SU-DHL-6 (cell line): ENCODE measurements around the gene CTNNBIP1.

Experiments used
- H2AFZ ChIP-seq: fragments of 200-600 bp; sonication (generic); 2 replicates; pipeline ENCODE4 v1.6.1; 2014; ENCODE audit warnings: low read depth, mild to moderate bottlenecking, moderate library complexity, mixed read lengths, antibody characterized with exemption, low read length; ENCODE audit not compliant: severe bottlenecking
- H3F3A ChIP-seq: fragments of 200-600 bp; shearing (Covaris generic); 2 replicates; pipeline ENCODE4 v1.6.0; 2016; ENCODE audit warnings: antibody characterized with exemption, mild to moderate bottlenecking; ENCODE audit not compliant: insufficient read depth
- H3K27ac ChIP-seq: fragments of 200-600 bp; sonication (generic); 2 replicates; pipeline ENCODE4 v1.5.1; 2016; ENCODE audit warnings: low read depth, mild to moderate bottlenecking, low read length, moderate library complexity, mixed read lengths
- H3K27me3 ChIP-seq: fragments of 200-600 bp; sonication (generic), shearing (Covaris generic); 2 replicates; pipeline ENCODE4 v1.6.0; 2014; ENCODE audit warnings: mild to moderate bottlenecking, low read length
- H3K36me3 ChIP-seq: fragments of 200-600 bp; sonication (generic); 2 replicates; pipeline ENCODE4 v1.6.1; 2014; ENCODE audit warnings: mild to moderate bottlenecking, low read length, mixed read lengths
- H3K4me2 ChIP-seq: fragments of 300-600, 200-600 bp; shearing (Covaris generic), sonication (generic); 2 replicates; pipeline ENCODE4 v1.6.0; 2014; ENCODE audit warnings: low read length, low read depth, mild to moderate bottlenecking; ENCODE audit not compliant: poor library complexity, severe bottlenecking
- H3K4me3 ChIP-seq: fragments of 200-600 bp; sonication (generic); 2 replicates; pipeline ENCODE4 v1.5.1; 2014; ENCODE audit warnings: antibody characterized with exemption, low read length, mild to moderate bottlenecking, mixed read lengths; ENCODE audit not compliant: insufficient read depth, poor library complexity, severe bottlenecking
- H3K79me2 ChIP-seq: fragments of 200-600 bp; sonication (generic); 2 replicates; pipeline ENCODE4 v1.6.1; 2014; ENCODE audit warnings: mild to moderate bottlenecking, low read length, moderate library complexity; ENCODE audit not compliant: insufficient read depth
- H3K9ac ChIP-seq: fragments of 200-600 bp; sonication (generic); 2 replicates; pipeline ENCODE4 v1.7.0; 2014; ENCODE audit warnings: mild to moderate bottlenecking, low read length
- H3K9me2 ChIP-seq: fragments of 200-600 bp; sonication (generic); replicated peaks from 2 replicates; pipeline ENCODE4 v1.6.1; 2014; ENCODE audit warnings: low read length; ENCODE audit not compliant: insufficient read depth
- H3K9me3 ChIP-seq: fragments of 200-600 bp; sonication (generic); 2 replicates; pipeline ENCODE4 v1.6.1; 2014; ENCODE audit warnings: low read length, mixed read lengths; ENCODE audit not compliant: insufficient read depth
- H4K20me1 ChIP-seq: fragments of 200-600 bp; sonication (generic); 2 replicates; pipeline ENCODE4 v1.6.1; 2014; ENCODE audit warnings: low read depth, mild to moderate bottlenecking, antibody characterized with exemption, low read length, moderate library complexity, mixed read lengths
- CTCF ChIP-seq: fragments of 200-600 bp; sonication (generic); IDR thresholded peaks from one replicate; pipeline ENCODE4 v1.5.1; 2017; ENCODE audit warnings: antibody characterized with exemption, mild to moderate bottlenecking, low read length, moderate library complexity; ENCODE audit not compliant: insufficient read depth, poor library complexity, severe bottlenecking
- EZH2phosphoT487 ChIP-seq: fragments of 200-600 bp; sonication (generic), shearing (Covaris generic); conservative IDR thresholded peaks from 2 replicates; pipeline ENCODE4 v1.6.1; 2018; ENCODE audit warnings: mild to moderate bottlenecking, antibody characterized with exemption, low read length, moderate library complexity, mixed read lengths

Gene CTNNBIP1

GRCh38 chr1:9907441-9907840, 2.6 kb downstream of the CTNNBIP1 start:
- Histone ChIP-seq H3K27me3 (no peaks in the 10 kb centered on the region), H3K4me3 (no peak overlapping the region), H3K27ac (no peak overlapping the region), H3K4me2 (no peak overlapping the region), H3K9me2 (no peaks in the 10 kb centered on the region), H3K36me3 (no peaks in the 10 kb centered on the region), H4K20me1 (no peaks in the 10 kb centered on the region), H2AFZ (no peak overlapping the region), H3K79me2 (no peaks in the 10 kb centered on the region), H3F3A (peaks cover 5% of the 10 kb centered on the region; the same call in 1 of the 2 replicates), H3K9me3 (no peaks in the 10 kb centered on the region), H3K9ac (no peak overlapping the region)
- TF ChIP-seq EZH2phosphoT487, result no peak
- no peak for TF ChIP-seq CTCF

GRCh38 chr1:9906466-9906865, 3.6 kb downstream of the CTNNBIP1 start:
- H4K20me1 ChIP-seq, result no peaks in the 10 kb centered on the region
- H3K79me2 ChIP-seq, result no peaks in the 10 kb centered on the region
- no peaks in the 10 kb centered on the region for H3K9me2 ChIP-seq
- no peak overlapping the region for H3K4me2 ChIP-seq
- no peak overlapping the region for H3K27ac ChIP-seq
- H3F3A ChIP-seq, result peaks cover 5% of the 10 kb centered on the region; the same call in 1 of the 2 replicates
- H2AFZ ChIP-seq, result no peak overlapping the region
- H3K27me3 ChIP-seq, result no peaks in the 10 kb centered on the region
- H3K4me3 ChIP-seq, result no peak overlapping the region
- TF ChIP-seq CTCF, result no peak
- TF ChIP-seq EZH2phosphoT487, result no peak
- H3K36me3 ChIP-seq, result no peaks in the 10 kb centered on the region
- no peaks in the 10 kb centered on the region for H3K9me3 ChIP-seq
- no peak overlapping the region for H3K9ac ChIP-seq

GRCh38 chr1:9905010-9905409, 5.1 kb downstream of the CTNNBIP1 start:
- H3K36me3 ChIP-seq, result no peaks in the 10 kb centered on the region
- H4K20me1 ChIP-seq, result no peaks in the 10 kb centered on the region
- no peaks in the 10 kb centered on the region for H3K9me2 ChIP-seq
- H3K9ac ChIP-seq, result no peak overlapping the region
- no peak overlapping the region for H3K4me2 ChIP-seq
- H3K27me3 ChIP-seq, result no peaks in the 10 kb centered on the region
- TF ChIP-seq EZH2phosphoT487, result no peak
- no peak for TF ChIP-seq CTCF
- no peaks in the 10 kb centered on the region for H3K79me2 ChIP-seq
- H3F3A ChIP-seq, result peaks cover 5% of the 10 kb centered on the region; the same call in 1 of the 2 replicates
- H3K27ac ChIP-seq, result no peak overlapping the region
- H2AFZ ChIP-seq, result no peak overlapping the region
- no peak overlapping the region for H3K4me3 ChIP-seq
- H3K9me3 ChIP-seq, result no peaks in the 10 kb centered on the region

GRCh38 chr1:9904596-9904995, 5.5 kb downstream of the CTNNBIP1 start:
- no peak for TF ChIP-seq CTCF
- no peak for TF ChIP-seq EZH2phosphoT487
- Histone ChIP-seq H2AFZ (no peak overlapping the region), H3K36me3 (no peaks in the 10 kb centered on the region), H3K79me2 (no peaks in the 10 kb centered on the region), H3K9ac (no peak overlapping the region), H3K4me2 (no peak overlapping the region), H3K27me3 (no peaks in the 10 kb centered on the region), H3K9me2 (no peaks in the 10 kb centered on the region), H4K20me1 (no peaks in the 10 kb centered on the region), H3K9me3 (no peaks in the 10 kb centered on the region), H3K27ac (no peak overlapping the region), H3K4me3 (no peak overlapping the region), H3F3A (peaks cover 5% of the 10 kb centered on the region; the same call in 1 of the 2 replicates)
